K562 (cell line): ENCODE data around the gene SERPIND1. TPM values are rescaled to one million over a fixed set of nuclear protein-coding genes. Genes with fewer than 3 reads are reported as not detected.
A peak's percentile ranks its signal among the peaks of the same experiment; 100 is the strongest.

Source experiments
- ATF3 ChIP-seq, 2 experiments: fragments of 450-650 bp in 1 of 2; sonication (generic) in 1 of 2; formaldehyde crosslinking in 1 of 2; IDR thresholded peaks in 1 of 2; conservative IDR thresholded peaks in 1 of 2; 2 replicates each; pipeline versions ENCODE4 v1.6.1 to v1.8.1; 2016 to 2023; ENCODE audit warnings: mild to moderate bottlenecking in 2 of 2, moderate library complexity in 2 of 2, inconsistent platforms in 1 of 2, missing genetic modification reagents in 1 of 2
- BRD4 ChIP-seq: fragments of 200-600 bp; sonication (generic); IDR thresholded peaks from 2 replicates; pipeline ENCODE4 v1.6.1; 2017; ENCODE audit warnings: inconsistent platforms
- C11orf30 ChIP-seq: fragments of 450-650 bp; IDR thresholded peaks from 2 replicates; pipeline ENCODE4 v1.6.1; 2016; ENCODE audit warnings: low read depth, mild to moderate bottlenecking
- CBFA2T3 ChIP-seq: fragments of 450-650 bp; IDR thresholded peaks from 2 replicates; pipeline ENCODE4 v1.6.1; 2017
- CEBPB ChIP-seq: fragments of 450-650 bp; IDR thresholded peaks from 2 replicates; pipeline ENCODE4 v1.6.1; 2016; ENCODE audit warnings: missing genetic modification characterization, missing compliant biosample characterization
- ETV1 ChIP-seq: fragments of 450-650 bp; conservative IDR thresholded peaks from 2 replicates; pipeline ENCODE4 v1.6.1; 2016; ENCODE audit warnings: missing genetic modification characterization, control low read depth, low read depth, missing compliant biosample characterization
- HIVEP1 ChIP-seq: fragments of 250-450 bp; sonication (Bioruptor Pico); IDR thresholded peaks from 2 replicates; pipeline ENCODE4 v1.4.0; 2020; ENCODE audit warnings: mild to moderate bottlenecking
- HLTF ChIP-seq: fragments of 450-650 bp; IDR thresholded peaks from 2 replicates; pipeline ENCODE4 v1.6.1; 2016
- JUN ChIP-seq, 2 experiments: sonication (generic) in 1 of 2; formaldehyde crosslinking in 1 of 2; IDR thresholded peaks; 2 replicates each; pipeline versions ENCODE4 v1.6.1 to v1.8.0; 2012 to 2022; ENCODE audit warnings: borderline replicate concordance in 2 of 2, mild to moderate bottlenecking in 2 of 2, improper control_type of control experiment in 1 of 2, low read depth in 1 of 2, low read length in 1 of 2, missing genetic modification reagents in 1 of 2
- KLF13 ChIP-seq: fragments of 450-650 bp; IDR thresholded peaks from 2 replicates; pipeline ENCODE4 v1.6.1; 2016; ENCODE audit warnings: missing genetic modification characterization, low read depth, mild to moderate bottlenecking, missing compliant biosample characterization, moderate library complexity, borderline replicate concordance
- MYBL2 ChIP-seq, 2 experiments: fragments of 450-650 bp in 1 of 2; sonication (generic) in 1 of 2; formaldehyde crosslinking in 1 of 2; IDR thresholded peaks; 2 replicates each; pipeline versions ENCODE4 v1.6.1 to v1.8.1; 2017 to 2022; ENCODE audit warnings: borderline replicate concordance in 1 of 2, inconsistent platforms in 1 of 2, low read depth in 1 of 2, mild to moderate bottlenecking in 1 of 2, missing genetic modification reagents in 1 of 2, moderate library complexity in 1 of 2
- MYNN ChIP-seq, 2 experiments: sonication (generic); formaldehyde crosslinking in 1 of 2; IDR thresholded peaks; 2 replicates each; pipeline versions ENCODE4 v1.5.0 to v1.6.1; 2016 to 2020; ENCODE audit warnings: antibody characterized with exemption in 1 of 2, missing genetic modification reagents in 1 of 2
- NR2F6 ChIP-seq: fragments of 450-650 bp; formaldehyde crosslinking; IDR thresholded peaks from 2 replicates; pipeline ENCODE4 v1.4.0; 2020; ENCODE audit warnings: mild to moderate bottlenecking
- POLR2H ChIP-seq: IDR thresholded peaks from 2 replicates; pipeline ENCODE4 v1.6.1; 2016; ENCODE audit warnings: missing genetic modification characterization, low read depth, mild to moderate bottlenecking, control low read depth, missing compliant biosample characterization, moderate library complexity
- PRMT5 ChIP-seq: sonication (generic); formaldehyde crosslinking; IDR thresholded peaks from 2 replicates; pipeline ENCODE4 v1.5.0; 2020; ENCODE audit warnings: missing genetic modification reagents
- RAD21 ChIP-seq, 2 experiments: fragments of 250-450 bp in 1 of 2; fragments of 450-650 bp in 1 of 2; sonication (Bioruptor Pico) in 1 of 2; formaldehyde crosslinking in 1 of 2; IDR thresholded peaks in 1 of 2; conservative IDR thresholded peaks in 1 of 2; 2 replicates each; pipeline versions ENCODE4 v1.4.0 to v1.8.0; 2020 to 2022; ENCODE audit warnings: mild to moderate bottlenecking in 2 of 2, moderate library complexity in 1 of 2
- SREBF2 ChIP-seq: sonication (generic); formaldehyde crosslinking; IDR thresholded peaks from 2 replicates; pipeline ENCODE4 v1.4.0; 2020; ENCODE audit warnings: mild to moderate bottlenecking, missing genetic modification reagents
- STAT5A ChIP-seq: IDR thresholded peaks from 2 replicates; pipeline ENCODE4 v1.6.1; 2012; ENCODE audit warnings: low read length, inconsistent platforms, borderline replicate concordance
- TGIF2 ChIP-seq: sonication (generic); formaldehyde crosslinking; IDR thresholded peaks from 2 replicates; pipeline ENCODE4 v1.8.1; 2022; ENCODE audit warnings: mild to moderate bottlenecking, missing genetic modification reagents, moderate library complexity
- ZC3H4 ChIP-seq: sonication (generic); formaldehyde crosslinking; IDR thresholded peaks from 2 replicates; pipeline ENCODE4 v1.9.0; 2021; ENCODE audit warnings: missing genetic modification reagents, borderline replicate concordance
- ZMIZ1 ChIP-seq, 2 experiments: fragments of 150-350 bp in 1 of 2; IDR thresholded peaks; 2 replicates each; pipeline ENCODE4 v1.6.1; 2012 to 2016; ENCODE audit warnings: low read depth in 2 of 2, low read length in 2 of 2, mild to moderate bottlenecking in 1 of 2, moderate library complexity in 1 of 2
- ZNF175 ChIP-seq: fragments of 200-800 bp; sonication (Bioruptor generic); IDR thresholded peaks from 2 replicates; pipeline ENCODE4 v1.6.1; 2016; ENCODE audit warnings: low read depth, mild to moderate bottlenecking, missing genetic modification characterization, missing compliant biosample characterization
- ZNF586 ChIP-seq: fragments of 450-650 bp; formaldehyde crosslinking; conservative IDR thresholded peaks from 2 replicates; pipeline ENCODE4 v1.4.0; 2020; ENCODE audit warnings: mild to moderate bottlenecking, moderate library complexity
- ZNF699 ChIP-seq: fragments of 250-450 bp; sonication (Bioruptor Pico); IDR thresholded peaks from 2 replicates; pipeline ENCODE4 v1.8.0; 2021; ENCODE audit warnings: mild to moderate bottlenecking, moderate library complexity; ENCODE audit not compliant: insufficient replicate concordance
- polyA plus RNA-seq, 8 experiments: library from polyadenylated mRNA; depleted of rRNA in 4 of 8; stranded (reverse) in 5 of 8; unstranded in 3 of 8; fragments of >200 nt; fragmentation: Nextera tagmentation in 2 of 8; fragmentation: Illumina TruSeq in 1 of 8; extraction: Ambion mirVana in 2 of 8; extraction: Trizol in 1 of 8; gene quantifications; 2 replicates each; pipeline versions ENCODE4 v1.2.1 to v1.2.3, GENCODE V29; 2011 to 2014; ENCODE audit warnings: inconsistent platforms in 1 of 8, missing spikeins in 1 of 8
- total RNA-seq, 7 experiments: library from RNA; depleted of rRNA in 6 of 7; stranded (reverse); fragments of >200 nt in 6 of 7; fragmentation: Illumina TruSeq in 2 of 7; extraction: Trizol in 2 of 7; gene quantifications; 2 replicates each; pipeline versions ENCODE4 v1.2.1 to v1.2.3, GENCODE V29; 2011 to 2021; ENCODE audit warnings: low replicate concordance in 1 of 7

The SERPIND1 gene
- total and polyA plus RNA-seq, 9 of the 15 experiments (the other 6 are each of a cell fraction or from before 2014, with no cell fraction given) = 0.04 to 0.11 (median 0.09) TPM; not detected in 6

GRCh38 chr22:20805972-20806471 is 32.1 kb downstream of the SERPIND1 start (continued):
- TF ChIP-seq KLF13 (tag) (no peak), TGIF2 (no peak), CBFA2T3 (0 out of 2 replicates have a peak, but pooled peaks have one; percentile 11), ETV1 (tag) (no peak), BRD4 (no peak), STAT5A (0 out of 2 replicates have a peak, but pooled peaks have one; percentile 7), POLR2H (no peak), ZNF175 (no peak), RAD21 (CRISPR knock-in tag; conservative IDR thresholded peaks at IDR 0.05 in 1 of 2, IDR thresholded peaks at IDR 0.05 in 1 of 2) (no peak; a peak in 1 of 4 replicates), PRMT5 (no peak), ZNF586 (no peak), HLTF (no peak), CEBPB (0 out of 2 replicates have a peak, but pooled peaks have one; percentile 23), HIVEP1 (CRISPR knock-in tag) (no peak), JUN (IDR thresholded peaks at IDR 0.05; ENCODE audit: borderline replicate concordance, low read depth, low read length) (peak; percentile 78), JUN (CRISPR knock-in tag; IDR thresholded peaks at IDR 0.05; ENCODE audit: borderline replicate concordance) (peak; percentile 73; the same call in 1 of the 2 replicates), SREBF2 (CRISPR knock-in tag) (no peak), ZMIZ1 (IDR thresholded peaks at IDR 0.05; ENCODE audit: low read depth in 2 of 2, low read length in 2 of 2) (no peak), C11orf30 (peak; percentile 77), ZNF699 (CRISPR knock-in tag) (no peak), ZC3H4 (CRISPR knock-in tag) (no peak), NR2F6 (CRISPR knock-in tag) (no peak), ATF3 (IDR thresholded peaks at IDR 0.05) (peak; percentile 95), ATF3 (CRISPR knock-in tag; conservative IDR thresholded peaks at IDR 0.05) (peak; percentile 51), MYNN (IDR thresholded peaks at IDR 0.05) (no peak), MYNN (CRISPR knock-in tag; IDR thresholded peaks at IDR 0.05) (no peak), MYBL2 (IDR thresholded peaks at IDR 0.05; ENCODE audit: low read depth) (no peak), MYBL2 (CRISPR knock-in tag; IDR thresholded peaks at IDR 0.05; ENCODE audit: borderline replicate concordance) (no peak)
